ENCODE results near the gene PTPN14.

Gene PTPN14

DNA sequence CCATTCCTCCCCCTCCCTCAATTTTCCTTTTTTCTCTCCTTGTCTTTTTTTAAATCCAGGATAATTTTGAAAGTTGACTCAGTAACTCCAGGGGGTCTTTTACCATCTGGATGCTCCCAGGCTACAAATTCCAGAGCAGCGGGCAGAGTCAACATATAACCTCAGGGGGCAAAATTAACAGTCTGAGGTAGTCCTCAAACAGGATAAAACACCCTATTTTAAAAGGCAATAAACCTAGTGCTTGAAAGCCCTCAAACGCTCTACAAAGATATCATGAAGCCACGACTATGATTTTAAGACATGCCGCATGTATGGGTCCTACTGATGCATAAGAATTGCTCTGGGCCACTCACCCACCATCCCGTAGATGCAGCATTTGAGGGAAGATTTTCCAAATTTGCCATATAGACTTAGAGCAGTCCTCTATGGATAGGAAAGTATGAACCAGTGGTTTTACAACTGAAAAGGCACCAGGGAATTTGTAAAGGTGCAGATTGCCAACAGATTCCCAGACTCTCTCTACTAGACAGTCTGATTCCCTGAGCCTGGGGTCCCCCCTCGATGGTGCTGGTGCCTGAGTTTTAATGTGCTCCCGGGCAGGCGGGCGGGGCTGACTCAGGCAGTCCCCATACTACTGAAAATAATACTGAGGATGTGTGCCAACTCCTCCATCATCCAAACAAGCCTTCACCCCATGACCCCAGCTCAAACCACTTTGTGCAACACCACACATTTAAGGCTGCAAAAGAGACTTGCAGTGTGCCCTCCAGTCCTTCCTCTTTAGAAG is 37.2 kb downstream of the PTPN14 start:
- Histone ChIP-seq H3K4me1 (ENCODE audit: low read length) (no peaks in the 10 kb centered on the region), H3K4me2 (ENCODE audit: low read length) (no peak overlapping the region), H3K27ac (ENCODE audit: low read length) (no peak overlapping the region), H3K36me3 (replicated peaks; ENCODE audit: low read depth, low read length) (no peaks in the 10 kb centered on the region), H3K79me2 (ENCODE audit: low read length) (no peaks in the 10 kb centered on the region), H3K9ac (ENCODE audit: low read length) (no peak overlapping the region), H4K20me1 (ENCODE audit: insufficient read depth, low read length) (no peaks in the 10 kb centered on the region), H2AFZ (ENCODE audit: low read depth, low read length) (no peak overlapping the region), H3K9me3 (ENCODE audit: insufficient read depth, low read length) (no peaks in the 10 kb centered on the region), H3K4me3 (ENCODE audit: low read length) (no peak overlapping the region), H3K27me3 (ENCODE audit: low read depth, low read length) (peaks cover 41% of the 10 kb centered on the region)
- TF ChIP-seq CTCF (IDR thresholded peaks at IDR 0.05; ENCODE audit: low read depth, low read length) (no peak), EZH2phosphoT487 (IDR thresholded peaks at IDR 0.05; ENCODE audit: low read depth) (no peak)

GRCh38 chr1:214513394-214513793 is 38.0 kb downstream of the PTPN14 start:
- H3K27me3 ChIP-seq (ENCODE audit: low read depth, low read length): peaks cover 42% of the 10 kb centered on the region
- no peak for TF ChIP-seq CTCF (IDR thresholded peaks at IDR 0.05; ENCODE audit: low read depth, low read length)
- no peak for TF ChIP-seq EZH2phosphoT487 (IDR thresholded peaks at IDR 0.05; ENCODE audit: low read depth)
- no peak overlapping the region for H2AFZ ChIP-seq (ENCODE audit: low read depth, low read length)
- no peak overlapping the region for H3K27ac ChIP-seq (ENCODE audit: low read length)
- H4K20me1 ChIP-seq (ENCODE audit: insufficient read depth, low read length): no peaks in the 10 kb centered on the region
- no peaks in the 10 kb centered on the region for H3K79me2 ChIP-seq (ENCODE audit: low read length)
- no peak overlapping the region for H3K4me3 ChIP-seq (ENCODE audit: low read length)
- no peaks in the 10 kb centered on the region for H3K36me3 ChIP-seq (replicated peaks; ENCODE audit: low read depth, low read length)
- H3K4me1 ChIP-seq (ENCODE audit: low read length): no peaks in the 10 kb centered on the region
- no peaks in the 10 kb centered on the region for H3K9me3 ChIP-seq (ENCODE audit: insufficient read depth, low read length)
- H3K4me2 ChIP-seq (ENCODE audit: low read length): no peak overlapping the region
- no peak overlapping the region for H3K9ac ChIP-seq (ENCODE audit: low read length)

DNA sequence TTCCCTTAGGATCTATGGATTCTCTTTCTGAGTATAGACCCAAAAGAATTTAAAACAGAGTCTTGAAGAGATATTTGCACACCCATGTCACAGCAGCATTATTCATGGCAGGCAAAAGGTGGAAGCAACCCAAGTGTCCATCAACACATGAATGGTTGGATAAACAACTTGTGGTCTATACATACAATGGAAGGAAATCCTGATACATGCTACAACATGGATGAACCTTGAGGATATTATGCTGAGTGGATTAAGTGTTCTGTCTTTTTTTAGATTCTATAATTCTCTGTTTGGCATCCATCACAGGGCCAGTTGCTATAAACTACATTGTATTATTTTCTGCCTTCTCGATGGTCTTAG is 39.8 kb downstream of the PTPN14 start:
- Histone ChIP-seq H3K27ac (ENCODE audit: low read length) (no peak overlapping the region), H3K9ac (ENCODE audit: low read length) (no peak overlapping the region), H3K4me1 (ENCODE audit: low read length) (peaks cover 8% of the 10 kb centered on the region), H3K9me3 (ENCODE audit: insufficient read depth, low read length) (no peaks in the 10 kb centered on the region), H3K79me2 (ENCODE audit: low read length) (no peaks in the 10 kb centered on the region), H3K36me3 (replicated peaks; ENCODE audit: low read depth, low read length) (no peaks in the 10 kb centered on the region), H4K20me1 (ENCODE audit: insufficient read depth, low read length) (no peaks in the 10 kb centered on the region), H2AFZ (ENCODE audit: low read depth, low read length) (no peak overlapping the region), H3K4me2 (ENCODE audit: low read length) (no peak overlapping the region), H3K4me3 (ENCODE audit: low read length) (no peak overlapping the region), H3K27me3 (ENCODE audit: low read depth, low read length) (peaks cover 41% of the 10 kb centered on the region)
- TF ChIP-seq CTCF (IDR thresholded peaks at IDR 0.05; ENCODE audit: low read depth, low read length): no peak
- TF ChIP-seq EZH2phosphoT487 (IDR thresholded peaks at IDR 0.05; ENCODE audit: low read depth): no peak

GRCh38 chr1:214510914-214511638 is 40.3 kb downstream of the PTPN14 start:
- Histone ChIP-seq H3K27ac (ENCODE audit: low read length) (no peak overlapping the region), H3K9ac (ENCODE audit: low read length) (no peak overlapping the region), H3K4me1 (ENCODE audit: low read length) (peaks cover 10% of the 10 kb centered on the region), H3K4me3 (ENCODE audit: low read length) (no peak overlapping the region), H2AFZ (ENCODE audit: low read depth, low read length) (no peak overlapping the region), H3K79me2 (ENCODE audit: low read length) (no peaks in the 10 kb centered on the region), H3K9me3 (ENCODE audit: insufficient read depth, low read length) (no peaks in the 10 kb centered on the region), H3K4me2 (ENCODE audit: low read length) (no peak overlapping the region), H3K36me3 (replicated peaks; ENCODE audit: low read depth, low read length) (no peaks in the 10 kb centered on the region), H4K20me1 (ENCODE audit: insufficient read depth, low read length) (no peaks in the 10 kb centered on the region), H3K27me3 (ENCODE audit: low read depth, low read length) (peaks cover 37% of the 10 kb centered on the region)
- TF ChIP-seq CTCF (IDR thresholded peaks at IDR 0.05; ENCODE audit: low read depth, low read length) (no peak), EZH2phosphoT487 (IDR thresholded peaks at IDR 0.05; ENCODE audit: low read depth) (no peak)
